RWPE1 (cell line): Measurements from ENCODE around the gene ACBD6.

Experiments used
- CTCF ChIA-PET: fragments of 350-600 bp; sonication (Branson Sonifier 250); formaldehyde crosslinking; extraction: SDS; loops from one replicate; lab custom pipeline; 2021; lab: Yijun Ruan, JAX
- POLR2A ChIA-PET: fragments of 400-600 bp; formaldehyde crosslinking; extraction: SDS; loops from one replicate; lab custom pipeline; 2020; ENCODE audit warnings: antibody characterized with exemption; ENCODE audit not compliant: low non-redundant PET; lab: Yijun Ruan, JAX
- DNase-seq: peaks from one replicate; pipeline ENCODE4 v3.0.0; 2012; ENCODE audit warnings: low spot score
- H3K27ac ChIP-seq: fragments of 450-650 bp; 2 replicates; pipeline ENCODE4 v1.5.1; 2017
- TF ChIP-seq, protein P1 (sequence below): fragments of 450-650 bp; conservative IDR thresholded peaks from 2 replicates; pipeline ENCODE4 v1.5.1; 2017; ENCODE audit warnings: low read depth, mild to moderate bottlenecking

ACBD6 gene

DNA sequence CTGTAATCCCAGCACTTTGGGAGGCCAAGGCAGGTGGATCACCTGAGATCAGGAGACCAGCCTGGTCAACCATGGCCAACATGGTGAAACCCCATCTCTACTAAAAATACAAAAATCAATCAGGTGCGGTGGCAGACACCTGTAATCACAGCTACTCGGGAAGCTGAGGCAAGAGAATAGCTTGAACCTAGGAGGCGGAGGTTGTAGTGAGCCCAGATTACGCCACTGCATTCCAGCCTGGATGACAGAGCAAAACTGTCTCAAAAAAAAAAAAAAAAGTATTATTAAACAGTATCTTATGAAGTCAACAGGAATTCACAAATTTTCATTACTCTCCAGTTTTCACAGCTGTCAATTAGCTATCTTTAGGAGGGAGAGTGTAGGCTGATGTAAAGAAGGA, 3.8 kb downstream of the ACBD6 start:
- ChIA-PET CTCF (no interaction called here), POLR2A (no interaction called here)
- H3K27ac ChIP-seq = no peak overlapping the region

DNA sequence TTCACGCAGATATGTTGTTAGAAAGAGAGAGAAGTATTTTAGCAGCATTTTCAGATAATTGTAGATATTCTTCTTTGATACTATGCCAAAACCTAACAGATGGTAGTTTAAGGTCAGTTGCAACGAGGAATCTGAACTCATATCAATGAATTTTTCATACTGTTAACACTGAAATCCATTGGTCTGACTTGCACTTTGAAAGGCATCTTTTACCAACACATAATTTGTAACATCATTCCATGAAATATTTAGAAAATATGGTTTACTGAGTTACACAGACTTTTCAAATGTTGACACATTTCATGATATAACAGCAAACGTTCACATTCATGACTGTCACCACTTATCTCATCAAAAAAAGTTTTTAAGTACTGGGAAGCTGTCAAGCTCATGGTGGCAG, 4.6 kb downstream of the ACBD6 start:
- ChIA-PET POLR2A (no interaction called here), CTCF (interaction anchor here (0.6 kb wide), 3 partner anchors 46 to 210 kb away, joined by 3 to 4 read pairs (median 4); no protein-coding TSS in a partner anchor)
- no peak for DNase-seq
- H3K27ac ChIP-seq = no peak overlapping the region
- TF ChIP-seq, protein P1, sequence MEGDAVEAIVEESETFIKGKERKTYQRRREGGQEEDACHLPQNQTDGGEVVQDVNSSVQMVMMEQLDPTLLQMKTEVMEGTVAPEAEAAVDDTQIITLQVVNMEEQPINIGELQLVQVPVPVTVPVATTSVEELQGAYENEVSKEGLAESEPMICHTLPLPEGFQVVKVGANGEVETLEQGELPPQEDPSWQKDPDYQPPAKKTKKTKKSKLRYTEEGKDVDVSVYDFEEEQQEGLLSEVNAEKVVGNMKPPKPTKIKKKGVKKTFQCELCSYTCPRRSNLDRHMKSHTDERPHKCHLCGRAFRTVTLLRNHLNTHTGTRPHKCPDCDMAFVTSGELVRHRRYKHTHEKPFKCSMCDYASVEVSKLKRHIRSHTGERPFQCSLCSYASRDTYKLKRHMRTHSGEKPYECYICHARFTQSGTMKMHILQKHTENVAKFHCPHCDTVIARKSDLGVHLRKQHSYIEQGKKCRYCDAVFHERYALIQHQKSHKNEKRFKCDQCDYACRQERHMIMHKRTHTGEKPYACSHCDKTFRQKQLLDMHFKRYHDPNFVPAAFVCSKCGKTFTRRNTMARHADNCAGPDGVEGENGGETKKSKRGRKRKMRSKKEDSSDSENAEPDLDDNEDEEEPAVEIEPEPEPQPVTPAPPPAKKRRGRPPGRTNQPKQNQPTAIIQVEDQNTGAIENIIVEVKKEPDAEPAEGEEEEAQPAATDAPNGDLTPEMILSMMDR = no peak

More for the DNA sequence above, 3.8 kb downstream of the ACBD6 start:
- TF ChIP-seq, protein P1 = no peak
- DNase-seq = no peak

DNA sequence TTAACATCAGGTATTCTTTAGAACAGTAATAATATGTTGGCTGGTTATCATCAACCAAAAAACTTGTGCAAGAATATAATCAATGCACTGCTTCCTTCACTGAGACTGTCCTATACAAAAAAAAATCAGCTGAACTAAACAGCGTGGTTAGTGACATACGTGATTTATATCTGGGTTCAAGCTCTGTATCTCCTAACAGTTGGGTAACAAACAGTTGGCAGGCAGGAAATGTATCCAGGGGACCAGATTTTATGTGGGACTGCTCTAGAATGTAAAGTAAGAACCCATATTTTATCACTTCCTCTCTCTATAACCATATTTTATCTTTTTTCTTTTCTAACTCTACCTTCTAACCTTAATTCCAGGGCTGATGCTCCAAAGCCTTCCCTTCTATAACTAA, 8.0 kb downstream of the ACBD6 start:
- no peak for DNase-seq
- H3K27ac ChIP-seq = no peak overlapping the region
- TF ChIP-seq, protein P1 = no peak
- CTCF ChIA-PET = no interaction called here
- POLR2A ChIA-PET = no interaction called here

DNA sequence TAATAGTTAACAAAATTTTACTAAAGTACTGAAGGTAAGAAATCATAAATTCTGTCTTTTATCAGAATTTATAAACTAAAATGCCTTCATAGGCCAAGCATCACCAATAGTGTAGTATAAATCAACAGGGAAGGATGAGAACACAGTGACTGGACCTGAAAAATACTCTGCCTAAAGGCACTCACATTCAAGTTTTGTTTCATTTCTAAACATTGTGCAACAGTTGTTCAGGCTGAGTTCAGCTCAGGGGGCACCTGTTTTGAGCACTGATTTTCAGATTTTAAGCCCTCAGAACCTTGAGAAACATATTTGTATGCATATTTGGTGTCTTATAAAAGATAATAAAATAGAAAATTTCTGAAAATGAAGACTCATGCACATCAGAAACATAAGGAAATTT, 12.4 kb downstream of the ACBD6 start:
- DNase-seq = no peak
- POLR2A ChIA-PET = no interaction called here
- CTCF ChIA-PET = no interaction called here
- TF ChIP-seq, protein P1 = no peak
- no peak overlapping the region for H3K27ac ChIP-seq

DNA sequence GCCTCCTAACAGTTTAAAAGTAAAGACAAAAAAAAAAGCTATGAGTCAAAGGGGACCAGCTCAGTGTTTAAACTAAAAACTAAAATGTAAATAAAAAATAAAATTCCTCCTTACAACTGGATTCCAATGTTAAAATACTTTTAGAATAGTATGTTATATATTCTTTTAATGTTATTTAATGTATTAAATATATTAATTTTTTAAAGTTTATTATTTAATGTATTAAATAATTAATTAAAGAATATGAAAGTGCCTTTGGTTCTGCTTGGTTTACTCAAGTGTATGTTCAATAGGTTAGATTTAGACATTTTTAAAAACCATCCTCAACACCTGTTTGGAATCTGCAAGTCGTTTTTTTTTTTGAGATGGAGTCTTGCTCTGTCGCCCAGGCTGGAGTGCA, 13.1 kb downstream of the ACBD6 start:
- CTCF ChIA-PET = interaction anchor here (0.6 to 0.7 kb wide), 2 partner anchors 12 to 205 kb away, joined by 3 read pairs; no protein-coding TSS in a partner anchor
- TF ChIP-seq, protein P1 = no peak
- POLR2A ChIA-PET = interaction anchor here (0.5 kb wide), 1 partner anchor 11 kb away, joined by 3 read pairs; no protein-coding TSS in a partner anchor
- DNase-seq = no peak
- no peak overlapping the region for H3K27ac ChIP-seq

DNA sequence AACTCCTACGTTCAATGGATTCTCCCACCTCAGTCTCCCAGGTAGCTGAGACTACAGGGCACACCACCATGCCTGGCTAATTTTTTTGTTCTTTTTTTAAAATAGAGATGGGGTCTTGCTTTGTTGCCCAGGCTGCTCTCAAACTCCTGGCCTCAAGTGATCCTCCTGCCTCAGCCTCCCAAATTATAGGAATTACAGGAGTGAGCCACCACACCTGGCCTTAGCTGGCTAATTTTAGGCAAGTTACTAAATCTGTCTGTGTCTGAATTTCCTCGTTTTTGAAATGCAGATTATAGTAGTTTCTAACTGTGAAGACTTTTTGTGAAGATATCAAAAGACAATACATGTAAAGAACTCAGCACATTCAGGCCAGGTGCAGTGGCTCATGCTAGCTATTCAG, 13.7 kb downstream of the ACBD6 start:
- ChIA-PET POLR2A (no interaction called here), CTCF (no interaction called here)
- TF ChIP-seq, protein P1 = no peak
- DNase-seq = no peak
- H3K27ac ChIP-seq = no peak overlapping the region

DNA sequence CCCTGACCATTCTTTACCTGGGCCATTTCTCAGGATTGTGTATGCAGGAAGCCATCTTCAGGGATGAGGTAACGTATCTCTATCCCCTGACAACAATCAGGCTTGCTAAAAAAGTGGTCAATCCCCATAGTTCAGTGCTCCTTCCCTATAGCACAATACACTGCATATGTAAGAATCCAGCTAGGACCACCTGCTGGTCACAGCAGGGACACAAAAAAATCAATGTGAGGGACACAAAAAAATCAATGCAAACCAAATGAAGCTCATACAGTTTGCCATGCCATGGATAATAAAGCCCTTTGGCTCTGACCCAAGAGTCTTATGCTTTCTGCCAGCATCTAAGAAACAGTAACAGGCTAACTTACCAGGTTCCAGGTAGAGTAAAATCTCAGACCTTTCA, 16.3 kb downstream of the ACBD6 start:
- CTCF ChIA-PET = no interaction called here
- no peak for DNase-seq
- POLR2A ChIA-PET = no interaction called here
- TF ChIP-seq, protein P1 = no peak
- H3K27ac ChIP-seq = no peak overlapping the region
